ENCODE measurements around the gene ZNF678.

ZNF678 gene

GRCh38 chr1:227654431-227654830 lies 91.1 kb downstream of the ZNF678 start:
- TF ChIP-seq CTCF (IDR thresholded peaks at IDR 0.05; ENCODE audit: low read depth, low read length, poor library complexity, severe bottlenecking) (no peak), EZH2phosphoT487 (IDR thresholded peaks at IDR 0.05; ENCODE audit: borderline replicate concordance, low read length) (no peak)
- no peaks in the 10 kb centered on the region for H3K79me2 ChIP-seq (ENCODE audit: control insufficient read depth, low read length)
- no peak overlapping the region for H3K4me2 ChIP-seq (ENCODE audit: low read length)
- no peaks in the 10 kb centered on the region for H3K27me3 ChIP-seq (ENCODE audit: control insufficient read depth, low read length)
- H3K4me1 ChIP-seq (ENCODE audit: control insufficient read depth, low read length): no peaks in the 10 kb centered on the region
- peaks cover 23% of the 10 kb centered on the region for H3K36me3 ChIP-seq (ENCODE audit: control insufficient read depth, low read length)
- H3K9me2 ChIP-seq (replicated peaks; ENCODE audit: control insufficient read depth, low read length): no peaks in the 10 kb centered on the region
- H3F3A ChIP-seq (ENCODE audit: control insufficient read depth, insufficient read depth): no peaks in the 10 kb centered on the region
- no peak overlapping the region for H3K4me3 ChIP-seq (ENCODE audit: low read length)
- no peaks in the 10 kb centered on the region for H4K20me1 ChIP-seq (ENCODE audit: control insufficient read depth, insufficient read depth, low read depth, low read length)
- H3K27ac ChIP-seq (ENCODE audit: low read depth, low read length): no peak overlapping the region
- peaks cover 49% of the 10 kb centered on the region for H3K9me3 ChIP-seq (ENCODE audit: control insufficient read depth, insufficient read depth, low read length)

GRCh38 chr1:227654858-227655752 lies 91.7 kb downstream of the ZNF678 start:
- Histone ChIP-seq H3K4me2 (ENCODE audit: low read length) (no peak overlapping the region), H3K4me3 (ENCODE audit: low read length) (no peak overlapping the region)

GRCh38 chr1:227661495-227661894 lies 98.1 kb downstream of the ZNF678 start:
- Histone ChIP-seq H3K4me3 (ENCODE audit: low read length) (no peak overlapping the region), H3F3A (ENCODE audit: control insufficient read depth, insufficient read depth) (no peaks in the 10 kb centered on the region), H3K79me2 (ENCODE audit: control insufficient read depth, low read length) (no peaks in the 10 kb centered on the region), H3K27me3 (ENCODE audit: control insufficient read depth, low read length) (no peaks in the 10 kb centered on the region), H3K4me1 (ENCODE audit: control insufficient read depth, low read length) (no peaks in the 10 kb centered on the region), H3K27ac (ENCODE audit: low read depth, low read length) (no peak overlapping the region), H4K20me1 (ENCODE audit: control insufficient read depth, insufficient read depth, low read depth, low read length) (no peaks in the 10 kb centered on the region), H3K4me2 (ENCODE audit: low read length) (no peak overlapping the region), H3K9me3 (ENCODE audit: control insufficient read depth, insufficient read depth, low read length) (peaks cover 35% of the 10 kb centered on the region), H3K36me3 (ENCODE audit: control insufficient read depth, low read length) (peaks cover 3% of the 10 kb centered on the region; the same call in 1 of the 2 replicates), H3K9me2 (replicated peaks; ENCODE audit: control insufficient read depth, low read length) (no peaks in the 10 kb centered on the region)
- TF ChIP-seq CTCF (IDR thresholded peaks at IDR 0.05; ENCODE audit: low read depth, low read length, poor library complexity, severe bottlenecking) (no peak), EZH2phosphoT487 (IDR thresholded peaks at IDR 0.05; ENCODE audit: borderline replicate concordance, low read length) (no peak)

More at GRCh38 chr1:227654858-227655752, 91.7 kb downstream of the ZNF678 start:
- H3K9me3 ChIP-seq (ENCODE audit: control insufficient read depth, insufficient read depth, low read length): peaks cover 52% of the 10 kb centered on the region
- H3K36me3 ChIP-seq (ENCODE audit: control insufficient read depth, low read length): peaks cover 23% of the 10 kb centered on the region
- H4K20me1 ChIP-seq (ENCODE audit: control insufficient read depth, insufficient read depth, low read depth, low read length): no peaks in the 10 kb centered on the region
- no peaks in the 10 kb centered on the region for H3K27me3 ChIP-seq (ENCODE audit: control insufficient read depth, low read length)
- no peaks in the 10 kb centered on the region for H3F3A ChIP-seq (ENCODE audit: control insufficient read depth, insufficient read depth)
- H3K79me2 ChIP-seq (ENCODE audit: control insufficient read depth, low read length): no peaks in the 10 kb centered on the region
- no peak overlapping the region for H3K27ac ChIP-seq (ENCODE audit: low read depth, low read length)
- H3K4me1 ChIP-seq (ENCODE audit: control insufficient read depth, low read length): no peaks in the 10 kb centered on the region
- no peaks in the 10 kb centered on the region for H3K9me2 ChIP-seq (replicated peaks; ENCODE audit: control insufficient read depth, low read length)
- no peak for TF ChIP-seq CTCF (IDR thresholded peaks at IDR 0.05; ENCODE audit: low read depth, low read length, poor library complexity, severe bottlenecking)
- no peak for TF ChIP-seq EZH2phosphoT487 (IDR thresholded peaks at IDR 0.05; ENCODE audit: borderline replicate concordance, low read length)

All from DOHH2 (cell line).